Measurements from ENCODE around the gene CFL2. TPM values are rescaled to one million over a fixed set of nuclear protein-coding genes. Genes with fewer than 3 reads are reported as not detected.

CFL2 gene
- total RNA-seq, 1 donor from 2014 or later = 54.0 TPM

DNA sequence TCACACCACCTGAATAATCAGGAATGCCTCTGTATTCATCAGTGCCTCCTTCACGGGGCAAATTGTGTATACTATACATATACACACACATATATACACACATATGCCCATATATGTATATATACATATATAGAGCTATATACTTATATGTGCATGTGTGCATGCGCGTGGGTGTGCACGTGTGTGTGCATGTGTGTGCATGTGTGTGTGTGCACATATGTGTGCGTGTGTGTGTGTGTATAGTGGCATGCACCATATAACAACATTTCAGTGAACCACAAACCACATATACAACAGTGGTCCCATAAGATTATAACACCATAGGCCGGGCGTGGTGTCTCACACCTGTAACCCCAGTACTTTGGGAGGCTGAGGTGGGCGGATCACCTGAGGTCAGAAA, 35.7 kb downstream of the CFL2 start:
- Mint-ChIP-seq H3K36me3 (no peaks in the 10 kb centered on the region), H3K27ac (no peak overlapping the region), H3K27me3 (ENCODE audit: low read depth) (no peaks in the 10 kb centered on the region), H3K4me1 (no peaks in the 10 kb centered on the region), H3K9me3 (no peaks in the 10 kb centered on the region), H3K4me3 (no peak overlapping the region)
- TF ChIP-seq, protein P1, sequence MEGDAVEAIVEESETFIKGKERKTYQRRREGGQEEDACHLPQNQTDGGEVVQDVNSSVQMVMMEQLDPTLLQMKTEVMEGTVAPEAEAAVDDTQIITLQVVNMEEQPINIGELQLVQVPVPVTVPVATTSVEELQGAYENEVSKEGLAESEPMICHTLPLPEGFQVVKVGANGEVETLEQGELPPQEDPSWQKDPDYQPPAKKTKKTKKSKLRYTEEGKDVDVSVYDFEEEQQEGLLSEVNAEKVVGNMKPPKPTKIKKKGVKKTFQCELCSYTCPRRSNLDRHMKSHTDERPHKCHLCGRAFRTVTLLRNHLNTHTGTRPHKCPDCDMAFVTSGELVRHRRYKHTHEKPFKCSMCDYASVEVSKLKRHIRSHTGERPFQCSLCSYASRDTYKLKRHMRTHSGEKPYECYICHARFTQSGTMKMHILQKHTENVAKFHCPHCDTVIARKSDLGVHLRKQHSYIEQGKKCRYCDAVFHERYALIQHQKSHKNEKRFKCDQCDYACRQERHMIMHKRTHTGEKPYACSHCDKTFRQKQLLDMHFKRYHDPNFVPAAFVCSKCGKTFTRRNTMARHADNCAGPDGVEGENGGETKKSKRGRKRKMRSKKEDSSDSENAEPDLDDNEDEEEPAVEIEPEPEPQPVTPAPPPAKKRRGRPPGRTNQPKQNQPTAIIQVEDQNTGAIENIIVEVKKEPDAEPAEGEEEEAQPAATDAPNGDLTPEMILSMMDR (IDR thresholded peaks at IDR 0.05; ENCODE audit: unreplicated experiment) = no peak
- no peak for DNase-seq (ENCODE audit: low spot score in 2 of 2, unreplicated experiment in 2 of 2)

- H3K4me1 Mint-ChIP-seq = no peaks in the 10 kb centered on the region
- TF ChIP-seq, protein P1 (IDR thresholded peaks at IDR 0.05; ENCODE audit: unreplicated experiment) = no peak
- H3K9me3 Mint-ChIP-seq = no peaks in the 10 kb centered on the region
- no peaks in the 10 kb centered on the region for H3K36me3 Mint-ChIP-seq
- no peak for DNase-seq (ENCODE audit: low spot score in 2 of 2, unreplicated experiment in 2 of 2)
- no peak overlapping the region for H3K4me3 Mint-ChIP-seq
- H3K27ac Mint-ChIP-seq = no peak overlapping the region
- H3K27me3 Mint-ChIP-seq (ENCODE audit: low read depth) = no peaks in the 10 kb centered on the region
Measured at GRCh38 chr14:34678306-34678705, 36.1 kb downstream of the CFL2 start.

DNA sequence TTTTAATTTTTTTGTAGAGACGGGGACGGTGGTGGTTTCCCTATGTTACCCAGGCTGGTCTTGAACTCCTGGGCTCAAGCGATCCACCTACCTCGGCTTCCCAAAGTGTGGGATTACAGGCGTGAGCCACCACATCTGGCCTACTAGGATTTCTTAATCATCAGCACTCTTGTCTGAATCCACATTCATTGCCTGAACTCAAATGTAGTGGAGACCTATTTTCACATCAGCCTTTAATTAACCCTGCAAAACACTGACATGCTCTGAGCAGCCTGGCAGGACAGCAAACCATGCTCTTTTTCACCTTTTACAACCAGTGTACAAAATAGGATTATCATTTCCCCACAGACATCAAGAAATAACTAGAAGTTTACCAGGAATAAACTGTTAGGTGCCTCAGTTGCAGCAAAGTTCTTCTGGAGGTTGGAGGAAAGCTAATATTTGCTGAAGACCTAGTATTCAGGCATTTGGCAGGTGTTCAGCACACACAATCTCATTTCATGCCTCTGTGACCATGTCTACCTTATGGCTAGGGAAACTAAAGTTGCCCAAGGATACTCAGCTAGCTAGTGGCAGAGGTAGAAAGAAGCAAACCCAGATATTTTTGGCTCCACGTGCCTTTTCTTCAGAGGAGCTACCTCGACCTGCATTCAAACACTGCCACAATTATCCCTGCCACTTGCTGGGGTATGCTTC, 37.7 kb downstream of the CFL2 start:
- DNase-seq (ENCODE audit: low spot score in 2 of 2, unreplicated experiment in 2 of 2) = no peak
- Mint-ChIP-seq H3K4me3 (no peak overlapping the region), H3K4me1 (no peaks in the 10 kb centered on the region), H3K27me3 (ENCODE audit: low read depth) (no peaks in the 10 kb centered on the region), H3K27ac (no peak overlapping the region), H3K9me3 (no peaks in the 10 kb centered on the region), H3K36me3 (no peaks in the 10 kb centered on the region)
- TF ChIP-seq, protein P1 (IDR thresholded peaks at IDR 0.05; ENCODE audit: unreplicated experiment) = no peak

DNA sequence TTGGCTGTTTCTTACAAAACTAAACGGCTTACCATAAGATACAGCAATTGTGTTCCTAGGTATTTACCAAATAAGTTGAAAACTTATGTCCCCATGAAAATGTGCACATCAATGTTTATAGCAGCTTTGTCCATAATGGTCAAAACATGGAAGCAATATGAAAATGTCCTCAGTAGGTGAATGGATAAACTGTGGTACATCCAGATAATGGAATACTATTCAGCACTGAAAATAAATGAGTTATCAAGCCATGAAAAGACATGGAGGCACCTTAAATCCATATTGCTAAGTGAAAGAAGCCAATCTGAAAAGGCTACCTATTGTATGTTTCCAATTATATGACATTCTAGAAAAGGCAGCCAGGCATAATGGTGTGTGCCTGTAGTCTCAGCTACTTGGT, 40.7 kb downstream of the CFL2 start:
- Mint-ChIP-seq H3K4me1 (no peaks in the 10 kb centered on the region), H3K36me3 (no peaks in the 10 kb centered on the region), H3K27ac (no peak overlapping the region), H3K27me3 (ENCODE audit: low read depth) (no peaks in the 10 kb centered on the region), H3K4me3 (no peak overlapping the region), H3K9me3 (no peaks in the 10 kb centered on the region)
- no peak for DNase-seq (ENCODE audit: low spot score in 2 of 2, unreplicated experiment in 2 of 2)
- TF ChIP-seq, protein P1 (IDR thresholded peaks at IDR 0.05; ENCODE audit: unreplicated experiment) = no peak

DNA sequence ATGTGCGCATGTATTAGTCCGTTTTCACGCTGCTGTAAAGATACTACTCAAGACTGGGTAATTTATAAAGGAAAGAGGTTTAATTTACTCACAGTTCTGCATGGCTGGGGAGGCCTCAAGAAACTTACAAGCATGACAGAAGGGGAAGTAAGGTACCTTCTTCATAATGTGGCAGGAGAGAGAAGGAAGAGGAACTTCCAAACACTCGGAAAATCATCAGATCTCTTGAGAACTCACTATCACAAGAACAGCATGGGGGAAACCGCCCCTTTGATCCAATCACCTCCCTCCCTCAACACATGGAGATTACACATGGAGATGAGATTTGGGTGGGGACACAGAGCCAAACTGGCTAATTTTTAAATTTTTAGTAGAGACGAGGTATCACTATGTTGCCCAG, 42.7 kb downstream of the CFL2 start:
- no peaks in the 10 kb centered on the region for H3K9me3 Mint-ChIP-seq
- no peaks in the 10 kb centered on the region for H3K36me3 Mint-ChIP-seq
- H3K4me3 Mint-ChIP-seq = no peak overlapping the region

More for the DNA sequence above, 42.7 kb downstream of the CFL2 start:
- DNase-seq (ENCODE audit: low spot score in 2 of 2, unreplicated experiment in 2 of 2) = no peak
- TF ChIP-seq, protein P1 (IDR thresholded peaks at IDR 0.05; ENCODE audit: unreplicated experiment) = no peak
- Mint-ChIP-seq H3K27me3 (ENCODE audit: low read depth) (no peaks in the 10 kb centered on the region), H3K27ac (no peak overlapping the region), H3K4me1 (no peaks in the 10 kb centered on the region)

Data from mesothelial cell of epicardium (in vitro differentiated cells).